GM23338 (cell line): ENCODE data around the gene TNIP1. TPM values are rescaled to one million over a fixed set of nuclear protein-coding genes. Genes with fewer than 3 reads are reported as not detected.

Source experiments
- ATAC-seq: fragments of 200-7000 bp; cut with Tn5 transposase; 3 replicates; pipeline ENCODE4 v1.9.1; 2020
- DNase-seq: peaks from one replicate; pipeline ENCODE4 v3.0.0-alpha.2; 2015; ENCODE audit warnings: low spot score
- H2AFZ ChIP-seq: fragments of 200-600 bp; sonication (generic); 2 replicates; pipeline ENCODE4 v1.8.0; 2016; ENCODE audit warnings: antibody characterized with exemption, mild to moderate bottlenecking, moderate library complexity
- H3F3A ChIP-seq: fragments of 200-600 bp; sonication (generic); replicated peaks from 2 replicates; pipeline ENCODE4 v1.8.0; 2017; ENCODE audit warnings: antibody characterized with exemption, mixed run types, low read depth
- H3K27ac ChIP-seq: fragments of 200-600 bp; sonication (generic); 2 replicates; pipeline ENCODE4 v1.6.1; 2016; ENCODE audit warnings: low read depth
- H3K27me3 ChIP-seq: fragments of 200-600 bp; sonication (generic); 2 replicates; pipeline ENCODE4 v1.8.0; 2016; ENCODE audit warnings: mild to moderate bottlenecking, mixed run types, moderate library complexity; ENCODE audit not compliant: insufficient read depth
- H3K36me3 ChIP-seq: fragments of 200-600 bp; sonication (generic); 2 replicates; pipeline ENCODE4 v1.8.0; 2016; ENCODE audit warnings: mild to moderate bottlenecking; ENCODE audit not compliant: insufficient read depth
- H3K4me1 ChIP-seq: fragments of 200-600 bp; sonication (generic); 2 replicates; pipeline ENCODE4 v1.8.0; 2016; ENCODE audit warnings: mild to moderate bottlenecking, moderate library complexity; ENCODE audit not compliant: insufficient read depth
- H3K4me2 ChIP-seq: fragments of 200-600 bp; sonication (generic); 2 replicates; pipeline ENCODE4 v1.7.1; 2017; ENCODE audit warnings: mixed run types
- H3K4me3 ChIP-seq: fragments of 200-600 bp; sonication (generic); 2 replicates; pipeline ENCODE4 v1.6.1; 2016; ENCODE audit warnings: mixed run types
- H3K79me2 ChIP-seq: fragments of 200-600 bp; sonication (generic); replicated peaks from 2 replicates; pipeline ENCODE4 v1.8.0; 2017; ENCODE audit warnings: mild to moderate bottlenecking; ENCODE audit not compliant: insufficient read depth
- H3K9me2 ChIP-seq: fragments of 200-600 bp; sonication (generic); 2 replicates; pipeline ENCODE4 v1.8.0; 2017; ENCODE audit not compliant: insufficient read depth
- H4K20me1 ChIP-seq: fragments of 200-600 bp; sonication (generic); replicated peaks from 2 replicates; pipeline ENCODE4 v1.8.0; 2017; ENCODE audit warnings: mild to moderate bottlenecking; ENCODE audit not compliant: insufficient read depth
- H3K27ac Mint-ChIP-seq: 2 replicates; pipeline ENCODE4 v1.8.0; 2020; ENCODE audit warnings: inconsistent platforms, mild to moderate bottlenecking, moderate library complexity, mixed read lengths
- H3K27me3 Mint-ChIP-seq: 3 replicates; pipeline ENCODE4 v1.8.0; 2022; ENCODE audit warnings: low read depth, mild to moderate bottlenecking, moderate library complexity, mixed read lengths, inconsistent platforms; ENCODE audit not compliant: insufficient read depth, poor library complexity
- H3K36me3 Mint-ChIP-seq: 3 replicates; pipeline ENCODE4 v1.8.0; 2021; ENCODE audit warnings: low read depth, mild to moderate bottlenecking, inconsistent platforms, moderate library complexity, mixed read lengths
- H3K4me1 Mint-ChIP-seq: 3 replicates; pipeline ENCODE4 v1.8.0; 2020; ENCODE audit warnings: mild to moderate bottlenecking, inconsistent platforms, mixed read lengths
- H3K4me3 Mint-ChIP-seq: 3 replicates; pipeline ENCODE4 v1.8.0; 2021; ENCODE audit warnings: moderate library complexity, mild to moderate bottlenecking, inconsistent platforms, mixed read lengths
- H3K9me3 Mint-ChIP-seq: 3 replicates; pipeline ENCODE4 v1.8.0; 2020; ENCODE audit warnings: moderate library complexity, mild to moderate bottlenecking, inconsistent platforms, mixed read lengths
- CREB1 ChIP-seq: fragments of 250-450 bp; sonication (Bioruptor Pico); IDR thresholded peaks from 2 replicates; pipeline ENCODE4 v1.5.0; 2020; ENCODE audit warnings: low read depth, mild to moderate bottlenecking, moderate library complexity
- ETS1 ChIP-seq: IDR thresholded peaks from 2 replicates; pipeline ENCODE4 v1.6.1; 2016; ENCODE audit warnings: antibody characterized with exemption
- EZH2phosphoT487 ChIP-seq: fragments of 200-600 bp; sonication (generic); IDR thresholded peaks from one replicate; pipeline ENCODE4 v1.8.1; 2018; ENCODE audit warnings: antibody characterized with exemption; ENCODE audit not compliant: unreplicated experiment
- JUNB ChIP-seq: IDR thresholded peaks from one replicate; pipeline ENCODE4 v1.6.1; 2016; ENCODE audit warnings: antibody characterized with exemption; ENCODE audit not compliant: unreplicated experiment
- NANOG ChIP-seq: IDR thresholded peaks from 2 replicates; pipeline ENCODE4 v1.6.1; 2016; ENCODE audit warnings: antibody characterized with exemption, borderline replicate concordance
- POLR2AphosphoS5 ChIP-seq: IDR thresholded peaks from 2 replicates; pipeline ENCODE4 v1.6.1; 2016; ENCODE audit warnings: antibody characterized with exemption, low read depth
- REST ChIP-seq: IDR thresholded peaks from one replicate; pipeline ENCODE4 v1.6.1; 2018; ENCODE audit warnings: antibody characterized with exemption; ENCODE audit not compliant: unreplicated experiment
- STAT1 ChIP-seq: IDR thresholded peaks from one replicate; pipeline ENCODE4 v1.6.1; 2016; ENCODE audit warnings: antibody characterized with exemption; ENCODE audit not compliant: unreplicated experiment
- ZNF114 ChIP-seq: fragments of 250-450 bp; sonication (Bioruptor Pico); IDR thresholded peaks from 2 replicates; pipeline ENCODE4 v1.5.0; 2020; ENCODE audit warnings: mild to moderate bottlenecking, moderate library complexity
- ZNF331 ChIP-seq: fragments of 250-450 bp; sonication (Bioruptor Pico); IDR thresholded peaks from 2 replicates; pipeline ENCODE4 v1.5.0; 2020; ENCODE audit warnings: low read depth, mild to moderate bottlenecking, moderate library complexity
- ZNF462 ChIP-seq: fragments of 250-450 bp; sonication (Bioruptor Pico); IDR thresholded peaks from 2 replicates; pipeline ENCODE4 v1.5.0; 2020; ENCODE audit warnings: mild to moderate bottlenecking, moderate library complexity
- polyA plus RNA-seq: library from polyadenylated mRNA; unstranded; fragments of >200 nt; fragmentation: Nextera tagmentation; extraction: Ambion mirVana; gene quantifications from 2 replicates; pipeline ENCODE4 v1.2.1, GENCODE V29; 2016
- total RNA-seq: library from RNA; depleted of rRNA; stranded (reverse); fragments of >200 nt; shearing (Covaris generic); gene quantifications from 2 replicates; pipeline ENCODE4 v1.2.3, GENCODE V29; 2014

Gene TNIP1
- total and polyA plus RNA-seq, 2 experiments from 2014 or later: 10.3 to 29.6 TPM

DNA sequence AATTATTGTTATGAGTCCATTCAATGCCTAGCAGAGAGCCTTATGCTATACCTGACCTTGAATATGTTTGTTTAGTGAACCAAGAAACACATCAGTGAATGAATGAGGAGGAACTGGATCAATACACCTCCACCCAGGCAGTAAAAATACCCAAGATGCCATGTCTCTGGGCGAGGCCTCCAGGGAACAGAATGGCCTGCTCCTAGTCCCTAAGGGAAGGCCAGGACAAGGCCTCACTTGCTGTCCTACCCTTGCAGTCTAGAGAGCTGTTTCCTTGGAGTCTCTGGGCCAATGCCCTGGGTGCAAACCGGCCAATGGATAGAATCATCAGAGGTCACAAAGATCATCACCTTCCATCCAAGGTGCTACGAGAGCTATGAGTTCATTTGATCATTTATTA is 26.1 kb downstream of the TNIP1 start:
- Histone ChIP-seq H3K9me2 (no peaks in the 10 kb centered on the region), H3K4me3 (no peak overlapping the region), H3F3A (no peaks in the 10 kb centered on the region), H3K36me3 (no peaks in the 10 kb centered on the region), H3K27me3 (no peaks in the 10 kb centered on the region), H3K4me2 (no peak overlapping the region), H2AFZ (no peak overlapping the region), H4K20me1 (no peaks in the 10 kb centered on the region; the same call in none of the 2 replicates), H3K79me2 (no peaks in the 10 kb centered on the region), H3K27ac (no peak overlapping the region), H3K4me1 (no peaks in the 10 kb centered on the region)
- Mint-ChIP-seq H3K4me3 (no peak overlapping the region), H3K27ac (no peak overlapping the region), H3K27me3 (peaks cover 4% of the 10 kb centered on the region), H3K36me3 (peaks cover 4% of the 10 kb centered on the region; the same call in 1 of the 3 replicates), H3K9me3 (no peaks in the 10 kb centered on the region), H3K4me1 (peaks cover 3% of the 10 kb centered on the region; the same call in 1 of the 3 replicates)
- TF ChIP-seq POLR2AphosphoS5 (no peak), CREB1 (CRISPR knock-in tag) (no peak), EZH2phosphoT487 (no peak), ETS1 (no peak), ZNF331 (CRISPR knock-in tag) (no peak), JUNB (no peak), NANOG (no peak), ZNF114 (CRISPR knock-in tag) (no peak), REST (no peak), STAT1 (no peak), ZNF462 (CRISPR knock-in tag) (no peak)
- ATAC-seq: no peak
- no peak for DNase-seq
